Prostate gland (tissue), 2 donors: Measurements from ENCODE around the gene IBSP. TPM values are rescaled to one million over a fixed set of nuclear protein-coding genes. Genes with fewer than 3 reads are reported as not detected.

Experiments
- DNase-seq: peaks from one replicate; pipeline ENCODE4 v3.0.0-alpha.2; 2019; ENCODE audit warnings: low spot score
- H3K27ac ChIP-seq, 2 donors: fragments of 200-600 bp; sonication (generic); 2 replicates each; pipeline ENCODE4 v1.5.1; 2017 to 2019
- H3K27me3 ChIP-seq: fragments of 200-600 bp; sonication (generic); replicated peaks from 2 replicates; pipeline ENCODE4 v1.5.1; 2019; ENCODE audit not compliant: insufficient read depth
- H3K36me3 ChIP-seq, 2 donors: fragments of 200-600 bp; sonication (generic); 1 replicate in 1 of 2; 2 replicates in 1 of 2; pipeline versions ENCODE4 v1.5.1 to v1.8.1; 2017 to 2019
- H3K4me1 ChIP-seq: fragments of 200-600 bp; sonication (generic); replicated peaks from 2 replicates; pipeline ENCODE4 v1.5.1; 2019
- H3K4me3 ChIP-seq, 2 donors: fragments of 200-600 bp; sonication (generic); 2 replicates each; pipeline ENCODE4 v1.5.1; 2017 to 2019
- H3K9me3 ChIP-seq: fragments of 200-600 bp; sonication (generic); 2 replicates; pipeline ENCODE4 v1.5.1; 2017
- POLR2A ChIP-seq: fragments of 450-650 bp; IDR thresholded peaks from one replicate; pipeline ENCODE4 v1.6.1; 2016; ENCODE audit warnings: antibody characterized with exemption, mild to moderate bottlenecking
- POLR2AphosphoS5 ChIP-seq: sonication (generic); formaldehyde crosslinking; IDR thresholded peaks from one replicate; pipeline ENCODE4 v1.6.1; 2017; ENCODE audit warnings: antibody characterized with exemption
- WGBS: methylation state at CpG from one replicate; pipeline ENCODE4 v1.1.5; 2018; 5-methylcytosine and 5-hydroxymethylcytosine counted together
- intact Hi-C: fragments of 100-400 bp; cut with DNase I; formaldehyde crosslinking; loops from one replicate; pipeline ENCODE4 v1.14.2; 2022
- total RNA-seq, 2 donors: library from RNA; depleted of rRNA; stranded (reverse); fragments of >200 nt; gene quantifications; one replicate each; pipeline ENCODE4 v1.1.0, GENCODE V29; 2016
- TF ChIP-seq, protein P1 (sequence below), 4 experiments: fragments of 200-600 bp in 2 of 4; fragments of 450-650 bp in 2 of 4; sonication (generic) in 2 of 4; IDR thresholded peaks; 1 replicate in 3 of 4; 2 replicates in 1 of 4; pipeline ENCODE4 v1.5.1; 2016 to 2019; ENCODE audit warnings: antibody characterized with exemption in 4 of 4, mild to moderate bottlenecking in 2 of 4, moderate library complexity in 2 of 4

Gene IBSP
- total RNA-seq, 2 donors from 2014 or later = not detected

DNA sequence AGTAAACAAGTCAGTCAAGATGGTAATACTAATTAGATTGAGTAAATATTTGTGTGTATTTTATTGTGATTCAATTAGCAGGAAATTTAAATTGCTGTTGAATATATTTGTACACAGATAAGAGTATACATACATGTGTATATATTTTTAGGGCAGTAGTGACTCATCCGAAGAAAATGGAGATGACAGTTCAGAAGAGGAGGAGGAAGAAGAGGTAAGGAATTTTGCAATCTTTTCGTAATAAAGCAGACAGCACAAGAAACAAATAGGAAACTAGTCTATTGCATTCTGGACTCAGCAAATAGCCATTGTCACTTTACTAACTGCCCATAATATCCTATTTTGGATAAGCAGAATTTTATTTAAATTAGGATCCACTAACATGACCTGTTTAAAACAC lies 6.6 kb downstream of the IBSP start:
- TF ChIP-seq, protein P1, sequence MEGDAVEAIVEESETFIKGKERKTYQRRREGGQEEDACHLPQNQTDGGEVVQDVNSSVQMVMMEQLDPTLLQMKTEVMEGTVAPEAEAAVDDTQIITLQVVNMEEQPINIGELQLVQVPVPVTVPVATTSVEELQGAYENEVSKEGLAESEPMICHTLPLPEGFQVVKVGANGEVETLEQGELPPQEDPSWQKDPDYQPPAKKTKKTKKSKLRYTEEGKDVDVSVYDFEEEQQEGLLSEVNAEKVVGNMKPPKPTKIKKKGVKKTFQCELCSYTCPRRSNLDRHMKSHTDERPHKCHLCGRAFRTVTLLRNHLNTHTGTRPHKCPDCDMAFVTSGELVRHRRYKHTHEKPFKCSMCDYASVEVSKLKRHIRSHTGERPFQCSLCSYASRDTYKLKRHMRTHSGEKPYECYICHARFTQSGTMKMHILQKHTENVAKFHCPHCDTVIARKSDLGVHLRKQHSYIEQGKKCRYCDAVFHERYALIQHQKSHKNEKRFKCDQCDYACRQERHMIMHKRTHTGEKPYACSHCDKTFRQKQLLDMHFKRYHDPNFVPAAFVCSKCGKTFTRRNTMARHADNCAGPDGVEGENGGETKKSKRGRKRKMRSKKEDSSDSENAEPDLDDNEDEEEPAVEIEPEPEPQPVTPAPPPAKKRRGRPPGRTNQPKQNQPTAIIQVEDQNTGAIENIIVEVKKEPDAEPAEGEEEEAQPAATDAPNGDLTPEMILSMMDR (IDR thresholded peaks at IDR 0.05) = no peak
- TF ChIP-seq POLR2A = no peak
- Histone ChIP-seq H3K9me3 (no peaks in the 10 kb centered on the region), H3K36me3 (no peaks in the 10 kb centered on the region), H3K27me3 (no peaks in the 10 kb centered on the region), H3K27ac (no peak overlapping the region), H3K4me3 (no peak overlapping the region), H3K4me1 (no peaks in the 10 kb centered on the region)
- DNase-seq = no peak
- intact Hi-C loops = no loop called here
- WGBS = 73% methylated on average over 2 of the region's 2 CpGs

DNA sequence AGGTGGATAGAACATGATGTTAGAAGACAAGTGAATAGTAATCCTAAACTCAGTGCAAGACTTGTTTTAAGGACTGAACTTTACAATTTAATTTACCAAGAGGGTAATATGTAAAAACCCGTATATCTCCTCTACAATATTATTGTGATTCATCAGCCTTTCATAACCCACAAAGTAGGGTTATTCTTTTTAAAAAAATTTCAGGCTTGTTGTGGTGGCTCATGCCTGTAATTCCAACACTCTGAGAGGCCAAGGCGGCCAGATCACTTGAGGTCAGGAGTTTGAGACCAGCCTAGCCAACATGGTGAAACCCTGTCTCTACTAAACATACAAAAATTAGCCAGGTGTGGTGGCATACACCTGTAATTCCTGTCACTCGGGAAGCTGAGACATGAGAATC lies 7.2 kb downstream of the IBSP start:
- WGBS = 93% methylated on average over 3 of the region's 3 CpGs
- intact Hi-C loops = no loop called here
- TF ChIP-seq, protein P1 (IDR thresholded peaks at IDR 0.05) = no peak
- TF ChIP-seq POLR2A = no peak
- no peak for TF ChIP-seq POLR2AphosphoS5
- DNase-seq = no peak
- H3K4me3 ChIP-seq = no peak overlapping the region
- no peaks in the 10 kb centered on the region for H3K27me3 ChIP-seq
- H3K27ac ChIP-seq = no peak overlapping the region
- H3K36me3 ChIP-seq = no peaks in the 10 kb centered on the region
- no peaks in the 10 kb centered on the region for H3K9me3 ChIP-seq
- no peaks in the 10 kb centered on the region for H3K4me1 ChIP-seq

DNA sequence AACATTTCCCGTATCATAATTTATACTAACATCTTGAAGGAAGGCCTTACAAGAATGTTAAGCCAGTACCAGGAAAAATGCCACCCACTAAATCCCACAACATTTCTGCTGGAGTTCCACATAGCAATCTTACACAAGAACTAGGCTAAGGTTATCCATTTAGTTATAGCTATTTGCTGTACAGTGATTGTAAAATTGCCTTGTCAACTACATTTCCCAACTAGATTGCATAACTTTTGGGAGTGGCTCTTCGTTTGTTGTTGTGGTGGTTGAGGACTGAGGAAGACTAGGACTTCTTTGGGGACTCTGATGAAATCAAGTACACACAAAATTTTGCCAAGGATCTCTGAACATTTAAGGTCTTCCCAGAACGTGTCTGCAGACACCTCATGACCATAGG lies 8.0 kb downstream of the IBSP start:
- no peaks in the 10 kb centered on the region for H3K4me1 ChIP-seq
- WGBS = 78% methylated on average over 3 of the region's 3 CpGs
- H3K9me3 ChIP-seq = no peaks in the 10 kb centered on the region
- H3K27me3 ChIP-seq = no peaks in the 10 kb centered on the region
- no peak overlapping the region for H3K27ac ChIP-seq
- DNase-seq = no peak
- no peak overlapping the region for H3K4me3 ChIP-seq
- TF ChIP-seq POLR2AphosphoS5 (no peak), POLR2A (no peak)
- TF ChIP-seq, protein P1 (IDR thresholded peaks at IDR 0.05) = no peak
- H3K36me3 ChIP-seq = no peaks in the 10 kb centered on the region
- intact Hi-C loops = no loop called here

DNA sequence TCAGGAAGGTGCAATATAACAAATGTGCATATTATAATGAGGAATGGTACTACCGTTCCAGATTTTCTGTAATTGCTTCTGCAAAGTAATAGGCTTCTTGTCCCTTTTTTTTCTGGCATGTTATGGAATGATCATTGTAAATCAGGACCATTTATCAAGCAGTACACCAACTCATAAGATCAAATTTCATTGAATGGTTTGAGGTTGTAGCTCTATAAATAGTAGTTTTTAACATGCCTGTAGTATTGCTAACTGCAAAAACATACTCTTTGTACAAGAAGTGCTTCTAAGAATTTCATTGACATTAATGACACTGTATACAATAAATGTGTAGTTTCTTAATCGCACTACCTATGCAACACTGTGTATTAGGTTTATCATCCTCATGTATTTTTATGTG lies 12.6 kb downstream of the IBSP start:
- 56% methylated on average over 2 of the region's 2 CpGs for WGBS
- Histone ChIP-seq H3K9me3 (no peaks in the 10 kb centered on the region), H3K4me1 (no peaks in the 10 kb centered on the region), H3K27ac (no peak overlapping the region), H3K27me3 (no peaks in the 10 kb centered on the region), H3K36me3 (no peaks in the 10 kb centered on the region), H3K4me3 (no peak overlapping the region)
- intact Hi-C loops = no loop called here
- DNase-seq = no peak
- TF ChIP-seq POLR2AphosphoS5 (no peak), POLR2A (no peak)
- TF ChIP-seq, protein P1 (IDR thresholded peaks at IDR 0.05) = no peak

DNA sequence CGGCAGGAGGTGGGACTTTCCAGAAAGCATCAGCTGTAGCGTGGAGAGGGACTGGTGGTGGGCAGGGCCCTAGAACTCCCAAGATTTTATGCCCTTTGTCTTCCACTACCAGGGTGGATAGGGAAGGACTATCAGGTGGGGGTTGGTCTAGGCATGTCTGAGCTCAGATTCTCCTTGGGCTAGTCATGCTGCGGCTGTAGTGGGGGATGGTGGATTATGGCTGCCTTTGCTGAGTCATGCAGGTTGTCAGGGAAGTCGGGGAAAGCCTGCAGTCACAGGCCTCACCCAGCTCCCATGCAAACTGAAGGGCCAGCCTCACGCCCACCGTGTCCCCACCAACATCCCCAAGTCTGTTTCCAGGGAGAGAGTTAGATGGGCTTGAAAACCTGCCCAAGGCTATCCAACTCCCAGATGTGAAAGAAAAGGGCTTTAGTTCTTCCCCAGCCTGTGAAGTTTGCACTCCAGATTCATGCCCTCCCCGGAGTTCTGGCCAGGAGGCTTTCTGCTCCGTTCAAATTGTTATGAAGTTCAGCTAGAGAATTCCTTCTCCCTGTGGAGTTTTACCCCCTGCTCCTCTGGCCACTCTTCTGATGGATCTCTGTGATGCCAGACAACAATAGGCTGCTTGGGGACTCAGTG lies 20.0 kb downstream of the IBSP start:
- intact Hi-C loops = no loop called here
- H3K36me3 ChIP-seq = no peaks in the 10 kb centered on the region

More for the DNA sequence above, 20.0 kb downstream of the IBSP start:
- H3K9me3 ChIP-seq = no peaks in the 10 kb centered on the region
- no peak overlapping the region for H3K27ac ChIP-seq
- H3K4me1 ChIP-seq = no peaks in the 10 kb centered on the region
- TF ChIP-seq, protein P1 (IDR thresholded peaks at IDR 0.05) = no peak
- TF ChIP-seq POLR2AphosphoS5 (no peak), POLR2A (no peak)
- DNase-seq = no peak
- WGBS = 65% methylated on average over 8 of the region's 8 CpGs
- H3K4me3 ChIP-seq = no peak overlapping the region
- H3K27me3 ChIP-seq = no peaks in the 10 kb centered on the region
